ENCODE results near the gene RANBP1.

DNA sequence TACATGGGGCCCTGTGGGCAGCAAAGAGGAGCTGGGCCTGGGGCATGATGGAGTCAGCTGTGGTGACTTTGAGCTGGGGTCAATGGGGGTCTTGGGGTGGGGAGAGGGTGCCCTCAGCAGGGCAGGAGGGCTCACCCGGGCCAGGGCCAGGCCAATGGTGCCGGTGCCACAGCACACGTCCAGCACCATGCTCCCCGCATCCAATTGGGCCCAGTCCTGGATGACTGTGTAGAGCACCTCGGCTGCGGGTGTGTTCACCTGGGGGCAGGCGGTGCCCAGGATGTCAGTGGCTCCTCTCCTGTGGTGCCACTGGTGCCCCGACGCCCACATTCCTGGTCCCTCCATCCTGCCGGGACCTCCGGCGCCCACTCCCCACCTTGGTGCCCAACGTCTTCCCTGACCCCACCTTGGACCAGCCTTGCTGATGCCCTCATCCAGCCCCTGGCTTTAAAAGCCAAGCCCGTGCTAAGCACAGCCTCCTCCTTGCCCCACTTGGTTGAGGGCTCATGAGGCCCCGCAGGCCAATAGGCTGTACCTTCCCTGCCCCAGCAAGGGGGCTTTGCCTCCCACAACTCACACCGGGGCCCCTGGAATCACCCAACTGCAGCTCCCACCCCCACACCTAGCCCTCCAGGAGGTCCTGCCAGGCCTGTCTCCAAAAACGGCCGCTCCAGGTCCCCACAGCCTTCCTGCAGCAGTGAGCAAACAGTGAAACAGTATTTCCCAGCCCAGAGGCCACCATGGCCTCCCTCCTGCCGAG lies 2.2 kb upstream of the RANBP1 start:
- no peak for TF ChIP-seq EZH2 (IDR thresholded peaks at IDR 0.05; ENCODE audit: insufficient read depth, poor library complexity, severe bottlenecking)
- TF ChIP-seq EZH2phosphoT487 (IDR thresholded peaks at IDR 0.05; ENCODE audit: insufficient read depth, low read depth), result no peak
